HL-60/S4 (cell line): ENCODE measurements around the gene FHL3.

ENCODE experiments used
- in situ Hi-C: fragments of 300-500 bp; cut with MboI; formaldehyde crosslinking; loops from 2 replicates; pipeline ENCODE4 v1.14.3; 2022; ENCODE audit warnings: low sequenced_read_pairs

The FHL3 gene

GRCh38 chr1:37949524-37950152, 55.7 kb downstream of the FHL3 start:
- in situ Hi-C loops = no loop called here

GRCh38 chr1:37948841-37949240, 56.5 kb downstream of the FHL3 start:
- in situ Hi-C loops = no loop called here

GRCh38 chr1:37948166-37948565, 57.1 kb downstream of the FHL3 start:
- in situ Hi-C loops = no loop called here

GRCh38 chr1:37947364-37947763, 58.0 kb downstream of the FHL3 start:
- in situ Hi-C loops = no loop called here
